ENCODE data around the gene ALDH8A1. TPM values are rescaled to one million over a fixed set of nuclear protein-coding genes. Genes with fewer than 3 reads are reported as not detected.

The ALDH8A1 gene
- 9.9 and 11.0 TPM in 2 replicates for total RNA-seq
- polyA plus RNA-seq, result 5.3 and 8.0 TPM in 2 replicates

- H3K79me2 ChIP-seq, result no peaks in the 10 kb centered on the region
- no peak within 1 kb of the TSS for H3K4me3 ChIP-seq
- H2AFZ ChIP-seq, result no peak within 1 kb of the TSS
Observed at GRCh38 chr6:134949927-134950326, at the start of gene ALDH8A1. Gene ALDH8A1, minus strand, starts transcription at chr6:134950101. Its CDS starts 48 bp downstream, at chr6:134950053.

GRCh38 chr6:134999107-134999506 lies 49.2 kb upstream of the ALDH8A1 start:
- no peaks in the 10 kb centered on the region for H3K79me2 ChIP-seq
- no peak for TF ChIP-seq CTCF (IDR thresholded peaks at IDR 0.05; ENCODE audit: poor library complexity)
- TF ChIP-seq EZH2phosphoT487 (IDR thresholded peaks at IDR 0.05; ENCODE audit: low read depth, severe bottlenecking, unreplicated experiment), result no peak
- no peak for TF ChIP-seq EZH2 (IDR thresholded peaks at IDR 0.05; ENCODE audit: borderline replicate concordance)
- H3K36me3 ChIP-seq (replicated peaks; ENCODE audit: insufficient read depth, low read depth), result no peaks in the 10 kb centered on the region
- no peak overlapping the region for H3K4me3 ChIP-seq
- H3K4me1 ChIP-seq (ENCODE audit: insufficient read depth), result no peaks in the 10 kb centered on the region
- DNase-seq (ENCODE audit: low spot score), result no peak
- H2AFZ ChIP-seq, result no peak overlapping the region
- no peaks in the 10 kb centered on the region for H3K9me3 ChIP-seq (ENCODE audit: low read depth)
- no peaks in the 10 kb centered on the region for H4K20me1 ChIP-seq (ENCODE audit: insufficient read depth, poor library complexity, severe bottlenecking)
- H3K4me2 ChIP-seq, result no peak overlapping the region
- H3K9me2 ChIP-seq (replicated peaks; ENCODE audit: insufficient read depth), result no peaks in the 10 kb centered on the region
- WGBS (ENCODE audit: low lambda C conversion rate, missing lambda C conversion rate), result 94% methylated on average over 1 of the region's 1 CpG
- H3K27me3 ChIP-seq, result no peaks in the 10 kb centered on the region
- no peak overlapping the region for H3K27ac ChIP-seq

More at GRCh38 chr6:134949927-134950326, at the start of gene ALDH8A1:
- TF ChIP-seq CTCF (IDR thresholded peaks at IDR 0.05; ENCODE audit: poor library complexity) (no peak), EZH2phosphoT487 (IDR thresholded peaks at IDR 0.05; ENCODE audit: low read depth, severe bottlenecking, unreplicated experiment) (no peak), EZH2 (IDR thresholded peaks at IDR 0.05; ENCODE audit: borderline replicate concordance) (no peak)
- WGBS (ENCODE audit: low lambda C conversion rate, missing lambda C conversion rate), result 67% methylated on average over 4 of the region's 4 CpGs
- Histone ChIP-seq H3K27me3 (no peaks in the 10 kb centered on the region), H3K36me3 (replicated peaks; ENCODE audit: insufficient read depth, low read depth) (no peaks in the 10 kb centered on the region), H3K9me3 (ENCODE audit: low read depth) (no peaks in the 10 kb centered on the region), H3K4me1 (ENCODE audit: insufficient read depth) (no peaks in the 10 kb centered on the region), H4K20me1 (ENCODE audit: insufficient read depth, poor library complexity, severe bottlenecking) (no peaks in the 10 kb centered on the region), H3K4me2 (peak within 1 kb of the TSS; percentile 3), H3K9me2 (replicated peaks; ENCODE audit: insufficient read depth) (no peaks in the 10 kb centered on the region), H3K27ac (no peak within 1 kb of the TSS)
- DNase-seq (ENCODE audit: low spot score), result no peak

GRCh38 chr6:134997133-134997995 lies 47.5 kb upstream of the ALDH8A1 start:
- H3K4me1 ChIP-seq (ENCODE audit: insufficient read depth), result no peaks in the 10 kb centered on the region
- H3K4me2 ChIP-seq, result no peak overlapping the region
- no peaks in the 10 kb centered on the region for H3K27me3 ChIP-seq
- H3K9me3 ChIP-seq (ENCODE audit: low read depth), result no peaks in the 10 kb centered on the region
- H3K4me3 ChIP-seq, result no peak overlapping the region
- H3K36me3 ChIP-seq (replicated peaks; ENCODE audit: insufficient read depth, low read depth), result no peaks in the 10 kb centered on the region
- TF ChIP-seq CTCF (IDR thresholded peaks at IDR 0.05; ENCODE audit: poor library complexity), result no peak
- TF ChIP-seq EZH2 (IDR thresholded peaks at IDR 0.05; ENCODE audit: borderline replicate concordance), result no peak
- no peak for TF ChIP-seq EZH2phosphoT487 (IDR thresholded peaks at IDR 0.05; ENCODE audit: low read depth, severe bottlenecking, unreplicated experiment)
- no peak overlapping the region for H3K27ac ChIP-seq
- H2AFZ ChIP-seq, result no peak overlapping the region
- WGBS (ENCODE audit: low lambda C conversion rate, missing lambda C conversion rate), result 98% methylated on average over 9 of the region's 9 CpGs
- no peak for DNase-seq (ENCODE audit: low spot score)
- no peaks in the 10 kb centered on the region for H3K9me2 ChIP-seq (replicated peaks; ENCODE audit: insufficient read depth)
- H3K79me2 ChIP-seq, result no peaks in the 10 kb centered on the region
- no peaks in the 10 kb centered on the region for H4K20me1 ChIP-seq (ENCODE audit: insufficient read depth, poor library complexity, severe bottlenecking)

All from hepatocyte (in vitro differentiated cells).